Colonic mucosa (tissue), 4 donors: ENCODE data around the gene APOBEC3B. TPM values are rescaled to one million over a fixed set of nuclear protein-coding genes. Genes with fewer than 3 reads are reported as not detected.
"Not testable (repeated sequence)": the region's sequence is repeated elsewhere in the genome, so short reads cannot be mapped to it uniquely, and the experiment has no call there.

Source experiments
- DNase-seq: peaks from one replicate; pipeline ENCODE4 v3.0.0-alpha.2; 2020
- H3K27ac ChIP-seq: fragments of 200-600 bp; one replicate; pipeline ENCODE4 v1.8.0; 2021
- H3K27me3 ChIP-seq: fragments of 200-600 bp; one replicate; pipeline ENCODE4 v1.8.0; 2021
- H3K36me3 ChIP-seq: fragments of 200-600 bp; one replicate; pipeline ENCODE4 v1.8.0; 2021
- H3K4me1 ChIP-seq: fragments of 200-600 bp; one replicate; pipeline ENCODE4 v1.8.0; 2021; ENCODE audit warnings: mild to moderate bottlenecking
- H3K4me3 ChIP-seq: fragments of 200-600 bp; one replicate; pipeline ENCODE4 v1.8.0; 2021
- H3K9ac ChIP-seq, 2 donors: one replicate each; pipeline ENCODE4 v1.7.0; 2013; ENCODE audit warnings: control low read depth in 2 of 2, low read depth in 2 of 2, low read length in 2 of 2
- H3K9me3 ChIP-seq: fragments of 200-600 bp; one replicate; pipeline ENCODE4 v1.8.0; 2021
- intact Hi-C: fragments of 100-400 bp; cut with DNase I; formaldehyde crosslinking; loops from one replicate; pipeline ENCODE4 v1.14.1; 2022
- total RNA-seq, 2 donors: library from RNA; stranded (reverse); fragmentation: NEBNext Ultra II Directional in 1 of 2; extraction: Animal tissue kit (Norgen Biotek cat#: 25700) in 1 of 2; gene quantifications; one replicate each; pipeline ENCODE4 v1.2.1, GENCODE V29; 2021
- TF ChIP-seq, protein P1 (sequence below): fragments of 200-600 bp; IDR thresholded peaks from one replicate; pipeline ENCODE4 v1.8.0; 2022; ENCODE audit warnings: antibody characterized with exemption, mild to moderate bottlenecking
- donor health status: healthy.
- donor health status: DM: no; HTN: no; CAD: no.
- donor health status: DM: no; HTN: no; CAD: no.

Gene APOBEC3B
- total RNA-seq, 2 donors from 2014 or later = 9.3 to 18.9 TPM

GRCh38 chr22:38955926-38956325 lies 26.2 kb upstream of the APOBEC3B start:
- Histone ChIP-seq H3K27me3 (no peaks in the 10 kb centered on the region), H3K9ac (no peak overlapping the region), H3K4me3 (no peak overlapping the region), H3K36me3 (no peaks in the 10 kb centered on the region), H3K9me3 (no peaks in the 10 kb centered on the region), H3K27ac (no peak overlapping the region), H3K4me1 (no peaks in the 10 kb centered on the region)
- DNase-seq = no peak
- intact Hi-C loops = no loop called here
- TF ChIP-seq, protein P1, sequence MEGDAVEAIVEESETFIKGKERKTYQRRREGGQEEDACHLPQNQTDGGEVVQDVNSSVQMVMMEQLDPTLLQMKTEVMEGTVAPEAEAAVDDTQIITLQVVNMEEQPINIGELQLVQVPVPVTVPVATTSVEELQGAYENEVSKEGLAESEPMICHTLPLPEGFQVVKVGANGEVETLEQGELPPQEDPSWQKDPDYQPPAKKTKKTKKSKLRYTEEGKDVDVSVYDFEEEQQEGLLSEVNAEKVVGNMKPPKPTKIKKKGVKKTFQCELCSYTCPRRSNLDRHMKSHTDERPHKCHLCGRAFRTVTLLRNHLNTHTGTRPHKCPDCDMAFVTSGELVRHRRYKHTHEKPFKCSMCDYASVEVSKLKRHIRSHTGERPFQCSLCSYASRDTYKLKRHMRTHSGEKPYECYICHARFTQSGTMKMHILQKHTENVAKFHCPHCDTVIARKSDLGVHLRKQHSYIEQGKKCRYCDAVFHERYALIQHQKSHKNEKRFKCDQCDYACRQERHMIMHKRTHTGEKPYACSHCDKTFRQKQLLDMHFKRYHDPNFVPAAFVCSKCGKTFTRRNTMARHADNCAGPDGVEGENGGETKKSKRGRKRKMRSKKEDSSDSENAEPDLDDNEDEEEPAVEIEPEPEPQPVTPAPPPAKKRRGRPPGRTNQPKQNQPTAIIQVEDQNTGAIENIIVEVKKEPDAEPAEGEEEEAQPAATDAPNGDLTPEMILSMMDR = no peak

GRCh38 chr22:38956551-38956950 lies 25.6 kb upstream of the APOBEC3B start:
- no peak overlapping the region for H3K9ac ChIP-seq
- no peak for DNase-seq
- H3K9me3 ChIP-seq = no peaks in the 10 kb centered on the region
- intact Hi-C loops = no loop called here
- H3K27me3 ChIP-seq = no peaks in the 10 kb centered on the region
- H3K4me3 ChIP-seq = no peak overlapping the region
- no peak overlapping the region for H3K27ac ChIP-seq
- TF ChIP-seq, protein P1 = no peak
- no peaks in the 10 kb centered on the region for H3K36me3 ChIP-seq
- H3K4me1 ChIP-seq = no peaks in the 10 kb centered on the region

GRCh38 chr22:38957046-38957770 lies 24.9 kb upstream of the APOBEC3B start, which contains the start of gene APOBEC3A:
TSS of gene APOBEC3A (plus strand) at chr22:38957609. CDS start at chr22:38957692, 83 bp downstream.
- Histone ChIP-seq H3K9me3 (no peaks in the 10 kb centered on the region), H3K9ac (peak within 1 kb of the TSS in 1 of 2 donors; percentile 40), H3K27me3 (no peaks in the 10 kb centered on the region), H3K4me1 (no peaks in the 10 kb centered on the region), H3K4me3 (no peak within 1 kb of the TSS), H3K27ac (no peak within 1 kb of the TSS), H3K36me3 (no peaks in the 10 kb centered on the region)
- TF ChIP-seq, protein P1 = no peak
- DNase-seq = peak; percentile 64
- intact Hi-C loops = no loop called here

DNA sequence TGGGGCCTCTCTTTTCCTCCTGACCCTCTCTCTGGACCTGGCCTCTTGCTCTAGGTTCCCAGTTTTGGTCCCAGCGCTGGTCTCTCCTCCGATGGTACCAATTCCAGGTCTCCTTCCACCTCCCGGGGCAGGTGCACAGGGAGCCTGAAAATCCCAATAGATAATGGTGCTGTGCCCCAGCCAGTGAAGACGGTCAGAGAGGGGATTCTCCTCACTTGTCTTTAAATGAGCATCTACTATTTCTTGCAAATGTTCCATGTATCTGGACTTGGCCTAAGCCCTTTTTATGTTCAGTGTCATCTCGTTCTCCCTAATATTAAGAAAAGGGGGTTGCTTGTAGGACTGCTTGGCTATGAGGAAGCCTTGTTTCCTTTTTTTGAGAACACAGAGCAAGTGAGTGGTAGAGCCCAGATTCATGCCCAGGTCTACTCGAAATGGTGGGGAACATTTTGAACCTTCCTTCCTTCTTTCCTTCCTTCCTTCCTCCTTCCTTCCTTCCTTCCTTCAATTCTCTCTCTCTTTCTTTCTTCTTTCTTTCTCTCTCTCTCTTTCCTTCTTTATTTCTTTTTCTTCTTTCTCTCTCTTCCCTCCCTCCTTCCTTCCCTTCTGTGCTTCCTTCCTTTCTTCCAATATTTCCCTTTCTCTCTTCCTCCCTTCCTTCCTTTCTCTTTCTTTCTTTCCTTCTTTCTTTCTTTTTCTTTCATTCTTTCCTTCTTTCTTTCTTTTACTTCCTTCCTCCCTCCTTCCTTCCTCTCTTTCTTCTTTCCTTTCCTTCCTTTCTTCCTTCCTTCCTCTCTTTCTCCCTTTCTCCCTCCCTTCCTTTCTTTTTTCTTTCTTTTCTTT lies 24.1 kb upstream of the APOBEC3B start:
- no peak overlapping the region for H3K27ac ChIP-seq
- DNase-seq = no peak
- H3K9ac ChIP-seq = no peak overlapping the region
- intact Hi-C loops = no loop called here
- no peaks in the 10 kb centered on the region for H3K9me3 ChIP-seq
- H3K27me3 ChIP-seq = no peaks in the 10 kb centered on the region
- no peaks in the 10 kb centered on the region for H3K36me3 ChIP-seq
- TF ChIP-seq, protein P1 = no peak
- no peak overlapping the region for H3K4me3 ChIP-seq
- H3K4me1 ChIP-seq = no peaks in the 10 kb centered on the region

DNA sequence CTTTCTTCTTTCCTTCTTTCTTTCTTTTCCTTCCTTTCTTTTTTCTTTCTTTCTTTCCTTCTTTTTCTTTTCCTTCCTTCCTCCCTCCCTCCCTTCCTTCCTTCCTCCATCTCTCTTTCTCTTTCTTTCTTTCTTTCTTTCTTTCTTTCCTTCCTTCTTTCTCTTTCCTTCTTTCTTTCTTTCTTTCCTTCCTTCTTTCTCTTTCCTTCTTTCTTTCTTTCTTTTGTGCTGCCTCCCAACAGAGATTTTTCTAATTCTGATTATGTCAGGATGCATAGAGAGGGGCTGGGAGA lies 23.6 kb upstream of the APOBEC3B start:
- intact Hi-C loops, DNase-seq, H3K4me3 ChIP-seq, H3K9ac ChIP-seq, H3K9me3 ChIP-seq, H3K27ac ChIP-seq, H3K36me3 ChIP-seq, H3K4me1 ChIP-seq, H3K27me3 ChIP-seq: not testable (repeated sequence)

DNA sequence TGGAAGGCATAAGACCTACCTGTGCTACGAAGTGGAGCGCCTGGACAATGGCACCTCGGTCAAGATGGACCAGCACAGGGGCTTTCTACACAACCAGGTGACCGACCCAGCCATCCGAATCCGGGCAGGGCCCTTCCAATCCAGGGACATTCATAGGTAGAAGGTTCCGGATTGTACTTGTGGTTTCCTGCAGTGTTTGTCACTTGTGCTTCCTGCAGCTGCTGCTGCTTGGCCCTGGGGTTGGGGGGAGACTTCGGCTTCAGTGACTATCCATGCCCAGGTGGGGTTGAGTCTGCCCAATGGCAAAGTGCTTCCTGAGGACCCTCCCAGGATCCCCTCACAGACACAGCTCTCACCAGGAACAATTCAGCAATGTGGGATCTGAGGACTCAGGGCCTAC lies 22.6 kb upstream of the APOBEC3B start:
- TF ChIP-seq, protein P1 = no peak

GRCh38 chr22:38960673-38961072 lies 21.5 kb upstream of the APOBEC3B start:
- H3K4me1 ChIP-seq, intact Hi-C loops, H3K9me3 ChIP-seq, H3K27me3 ChIP-seq, H3K9ac ChIP-seq, H3K4me3 ChIP-seq, H3K36me3 ChIP-seq, DNase-seq, H3K27ac ChIP-seq: not testable (repeated sequence)

More for the DNA sequence above, 22.6 kb upstream of the APOBEC3B start:
- Histone ChIP-seq H3K9ac (no peak overlapping the region), H3K4me3 (no peak overlapping the region), H3K36me3 (no peaks in the 10 kb centered on the region), H3K4me1 (no peaks in the 10 kb centered on the region), H3K9me3 (no peaks in the 10 kb centered on the region), H3K27ac (no peak overlapping the region), H3K27me3 (no peaks in the 10 kb centered on the region)
- intact Hi-C loops = no loop called here
- DNase-seq = no peak

DNA sequence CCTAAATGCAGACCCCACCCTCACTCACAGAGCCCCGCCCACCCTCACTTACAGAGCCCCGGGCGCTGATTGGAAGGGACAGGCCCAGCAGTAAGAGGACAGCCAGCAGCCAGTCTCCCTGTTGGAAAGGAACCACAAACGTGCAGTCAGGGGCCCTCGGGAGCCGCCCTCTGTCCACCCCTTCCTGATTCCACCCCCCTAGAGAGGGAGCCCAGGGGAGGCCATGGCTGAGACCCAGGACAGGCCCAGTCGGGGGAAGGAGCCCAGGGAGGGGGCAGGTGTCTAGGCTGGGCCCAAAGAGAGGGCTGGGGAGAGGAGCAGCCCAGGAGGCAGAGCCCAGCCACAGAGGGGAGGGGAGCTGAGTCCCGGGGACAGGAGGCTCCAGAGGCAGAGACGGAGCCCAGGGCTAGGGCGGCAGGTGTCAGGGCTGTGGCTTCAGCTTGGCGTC lies 18.8 kb upstream of the APOBEC3B start:
- H3K4me3 ChIP-seq, H3K9ac ChIP-seq, H3K27me3 ChIP-seq, H3K36me3 ChIP-seq, H3K4me1 ChIP-seq, H3K9me3 ChIP-seq, H3K27ac ChIP-seq, intact Hi-C loops: not testable (repeated sequence)
- DNase-seq = peak; percentile 56
